Embryonic facial prominence (tissue), 1 donor: Measurements from ENCODE around the gene HTR2B.
"Not testable (repeated sequence)": the region's sequence is repeated elsewhere in the genome, so short reads cannot be mapped to it uniquely, and the experiment has no call there.

ENCODE experiments used
- DNase-seq: peaks from one replicate; pipeline ENCODE4 v3.0.0-alpha.2; 2016; ENCODE audit errors: extremely low spot score

Gene HTR2B

GRCh38 chr2:231093933-231094332 is 30.9 kb downstream of the HTR2B start:
- DNase-seq = no peak

GRCh38 chr2:231088754-231089153 is 36.1 kb downstream of the HTR2B start:
- DNase-seq = no peak

- DNase-seq = no peak
Observed at GRCh38 chr2:231084565-231084964, 40.3 kb downstream of the HTR2B start.

GRCh38 chr2:231069379-231070054 is 55.3 kb downstream of the HTR2B start:
- no peak for DNase-seq

GRCh38 chr2:231068525-231069222 is 56.2 kb downstream of the HTR2B start:
- DNase-seq = no peak

GRCh38 chr2:231067531-231067930 is 57.3 kb downstream of the HTR2B start:
- not testable (repeated sequence) for DNase-seq

GRCh38 chr2:231065966-231066365 is 58.9 kb downstream of the HTR2B start:
- no peak for DNase-seq

- DNase-seq = no peak
Observed at GRCh38 chr2:231063347-231063746, 61.5 kb downstream of the HTR2B start.

GRCh38 chr2:231062776-231063175 is 62.1 kb downstream of the HTR2B start:
- no peak for DNase-seq

GRCh38 chr2:231059756-231060155 is 65.1 kb downstream of the HTR2B start:
- no peak for DNase-seq

GRCh38 chr2:231058761-231059550 is 65.9 kb downstream of the HTR2B start:
- DNase-seq = no peak
